Lung (tissue), 12 donors: ENCODE measurements around the gene CDH4. TPM values are rescaled to one million over a fixed set of nuclear protein-coding genes. Genes with fewer than 3 reads are reported as not detected.

Experiments used
- ATAC-seq: fragments of 200-7000 bp; cut with Tn5 transposase; one replicate; pipeline ENCODE4 v1.9.1; 2020; ENCODE audit warnings: moderate number of reproducible peaks; ENCODE audit not compliant: insufficient read depth, low FRiP score
- DNase-seq, 3 donors: peaks; one replicate each; pipeline ENCODE4 v3.0.0-alpha.2; 2013 to 2017
- H3K27ac ChIP-seq, 2 donors: one replicate each; pipeline ENCODE4 v1.5.1; 2013; ENCODE audit warnings: mild to moderate bottlenecking in 2 of 2, moderate library complexity in 2 of 2, control low read depth in 1 of 2, inconsistent platforms in 1 of 2, low read depth in 1 of 2, low read length in 1 of 2
- H3K27me3 ChIP-seq, 3 donors: one replicate each; pipeline ENCODE4 v1.5.1; 2013; ENCODE audit warnings: low read length in 2 of 3; ENCODE audit not compliant: control insufficient read depth in 3 of 3, insufficient read depth in 3 of 3
- H3K36me3 ChIP-seq, 4 donors: one replicate each; pipeline ENCODE4 v1.5.1; 2013; ENCODE audit warnings: low read length in 4 of 4, mild to moderate bottlenecking in 1 of 4, moderate library complexity in 1 of 4; ENCODE audit not compliant: control insufficient read depth in 4 of 4, insufficient read depth in 4 of 4
- H3K4me1 ChIP-seq, 5 donors: one replicate each; pipeline ENCODE4 v1.5.1; 2013; ENCODE audit warnings: low read length in 5 of 5, mild to moderate bottlenecking in 2 of 5, moderate library complexity in 1 of 5; ENCODE audit not compliant: control insufficient read depth in 5 of 5, insufficient read depth in 5 of 5
- H3K4me3 ChIP-seq: one replicate; pipeline ENCODE4 v1.5.1; 2013; ENCODE audit warnings: mild to moderate bottlenecking, control low read depth, moderate library complexity
- H3K9ac ChIP-seq, 2 donors: one replicate each; pipeline ENCODE4 v1.5.1; 2013; ENCODE audit warnings: low read length in 2 of 2, control low read depth in 1 of 2; ENCODE audit not compliant: insufficient read depth in 1 of 2
- H3K9me3 ChIP-seq, 4 donors: one replicate each; pipeline ENCODE4 v1.5.1; 2013; ENCODE audit warnings: low read length in 3 of 4, mild to moderate bottlenecking in 1 of 4, moderate library complexity in 1 of 4; ENCODE audit not compliant: control insufficient read depth in 4 of 4, insufficient read depth in 3 of 4
- WGBS, 2 donors: extraction: QIAGEN DNeasy Blood & Tissue Kit; methylation state at CpG; one replicate each; pipeline ENCODE4 v1.1.7; 2013; 5-methylcytosine and 5-hydroxymethylcytosine counted together
- polyA plus RNA-seq, 2 donors: library from polyadenylated mRNA; stranded (reverse); fragments of 200-250 nt; gene quantifications; one replicate each; pipeline ENCODE4 v1.2.1, GENCODE V29; 2013
- total RNA-seq, 2 donors: library from RNA; depleted of rRNA in 1 of 2; stranded (reverse); fragments of >200 nt in 1 of 2; gene quantifications; one replicate each; pipeline ENCODE4 v1.2.1, GENCODE V29; 2014 to 2021
- TF ChIP-seq, protein P1 (sequence below): IDR thresholded peaks from 2 replicates; pipeline ENCODE4 v1.5.1; 2012; ENCODE audit warnings: mild to moderate bottlenecking; ENCODE audit errors: control extremely low read depth, extremely low read depth
- donor health status: control.
- donor health status: control.
- donor health status: Bipolar disorder and iron deficiency.
- donor health status: healthy.
- donor health status: DM: yes; HTN: yes; CAD: no.

CDH4 gene
- total and polyA plus RNA-seq, 4 donors = 0.10 to 2.1 (median 0.34) TPM

DNA sequence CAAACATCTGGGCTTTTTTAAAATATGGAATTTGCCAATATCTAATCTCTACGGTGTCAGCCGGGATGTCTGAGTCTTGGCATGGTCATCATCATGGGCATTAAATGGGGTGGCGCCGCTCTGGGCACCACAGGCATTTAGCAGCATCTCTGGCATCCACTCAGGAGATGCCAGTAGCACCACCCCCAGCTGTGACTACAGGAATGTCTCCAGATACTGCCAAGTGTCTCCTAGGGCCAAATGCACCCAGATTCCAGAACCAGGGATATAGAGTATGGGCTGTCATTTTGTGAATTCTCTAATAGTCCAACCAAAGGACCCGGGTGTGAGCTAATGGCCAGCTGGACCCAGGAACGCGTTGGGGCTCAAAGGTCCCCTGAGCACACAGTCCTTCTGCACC, 452.6 kb downstream of the CDH4 start:
- no peak for ATAC-seq
- H3K4me3 ChIP-seq = no peak overlapping the region
- H3K27ac ChIP-seq = no peak overlapping the region
- peaks cover 0 to 4% (median 0%) of the 10 kb centered on the region in 3 donors for H3K27me3 ChIP-seq
- DNase-seq = no peak
- H3K9ac ChIP-seq = no peak overlapping the region
- TF ChIP-seq, protein P1, sequence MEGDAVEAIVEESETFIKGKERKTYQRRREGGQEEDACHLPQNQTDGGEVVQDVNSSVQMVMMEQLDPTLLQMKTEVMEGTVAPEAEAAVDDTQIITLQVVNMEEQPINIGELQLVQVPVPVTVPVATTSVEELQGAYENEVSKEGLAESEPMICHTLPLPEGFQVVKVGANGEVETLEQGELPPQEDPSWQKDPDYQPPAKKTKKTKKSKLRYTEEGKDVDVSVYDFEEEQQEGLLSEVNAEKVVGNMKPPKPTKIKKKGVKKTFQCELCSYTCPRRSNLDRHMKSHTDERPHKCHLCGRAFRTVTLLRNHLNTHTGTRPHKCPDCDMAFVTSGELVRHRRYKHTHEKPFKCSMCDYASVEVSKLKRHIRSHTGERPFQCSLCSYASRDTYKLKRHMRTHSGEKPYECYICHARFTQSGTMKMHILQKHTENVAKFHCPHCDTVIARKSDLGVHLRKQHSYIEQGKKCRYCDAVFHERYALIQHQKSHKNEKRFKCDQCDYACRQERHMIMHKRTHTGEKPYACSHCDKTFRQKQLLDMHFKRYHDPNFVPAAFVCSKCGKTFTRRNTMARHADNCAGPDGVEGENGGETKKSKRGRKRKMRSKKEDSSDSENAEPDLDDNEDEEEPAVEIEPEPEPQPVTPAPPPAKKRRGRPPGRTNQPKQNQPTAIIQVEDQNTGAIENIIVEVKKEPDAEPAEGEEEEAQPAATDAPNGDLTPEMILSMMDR = no peak
- peaks cover 0 to 10% (median 0%) of the 10 kb centered on the region in 4 donors for H3K9me3 ChIP-seq
- peaks cover 0 to 19% (median 0%) of the 10 kb centered on the region in 5 donors for H3K4me1 ChIP-seq
- H3K36me3 ChIP-seq = no peaks in the 10 kb centered on the region
- WGBS, 2 donors = 89 to 91% methylated on average over 7 of the region's 7 CpGs

DNA sequence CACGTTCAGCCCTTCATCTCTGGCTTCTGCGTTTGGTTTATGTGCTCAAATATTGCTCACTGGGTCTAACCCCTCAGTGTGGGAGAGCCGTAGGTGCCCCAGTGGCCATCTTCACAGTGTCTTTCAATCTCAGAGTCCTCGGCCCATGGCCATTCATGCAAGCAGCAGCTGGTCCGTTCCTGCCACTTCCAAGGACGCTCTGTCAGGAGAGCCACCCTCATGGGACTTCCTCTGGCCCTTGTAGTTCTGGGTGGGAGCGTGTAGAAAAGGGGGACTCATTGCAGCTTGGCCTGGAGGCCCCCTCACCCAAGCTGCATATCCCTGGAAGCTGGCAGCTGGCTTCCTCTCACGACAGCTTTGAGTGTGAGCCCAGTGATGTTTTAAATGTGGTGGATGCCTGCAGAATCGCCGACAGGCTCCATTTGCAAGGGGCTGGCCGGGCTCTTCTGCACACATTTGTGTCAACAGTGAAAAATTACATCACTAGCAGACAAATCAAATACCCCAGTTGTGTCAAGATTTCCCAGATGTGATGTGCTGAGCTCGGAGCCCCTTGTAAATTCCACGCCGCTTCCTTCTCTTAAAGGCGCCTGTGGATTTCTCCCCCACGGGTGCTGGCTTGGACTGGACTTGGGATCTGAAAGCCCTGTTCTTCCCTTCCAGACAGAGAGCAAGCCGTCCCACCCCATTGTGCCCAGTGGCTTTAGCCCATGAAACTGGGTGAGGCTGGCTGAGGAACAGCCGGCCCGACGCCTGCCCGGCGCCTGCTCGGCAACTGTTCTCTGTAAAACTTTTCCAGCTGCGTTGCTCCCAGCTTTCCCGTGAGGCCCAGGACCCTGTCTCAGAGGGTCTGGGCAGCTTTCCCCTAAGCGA, 453.6 kb downstream of the CDH4 start:
- ATAC-seq (no peak), DNase-seq (peak; percentile 24 to 51 (median 34))
- H3K27me3 ChIP-seq = peaks cover 0 to 4% (median 0%) of the 10 kb centered on the region in 3 donors
- TF ChIP-seq, protein P1 = no peak
- WGBS, 2 donors = 67 to 77% methylated on average over 26 of the region's 26 CpGs
- H3K4me1 ChIP-seq = peaks cover 0 to 19% (median 0%) of the 10 kb centered on the region in 5 donors
- H3K9ac ChIP-seq = no peak overlapping the region
- H3K4me3 ChIP-seq = no peak overlapping the region
- H3K36me3 ChIP-seq = no peaks in the 10 kb centered on the region
- H3K27ac ChIP-seq = no peak overlapping the region
- H3K9me3 ChIP-seq = peaks cover 0 to 12% (median 0%) of the 10 kb centered on the region in 4 donors

DNA sequence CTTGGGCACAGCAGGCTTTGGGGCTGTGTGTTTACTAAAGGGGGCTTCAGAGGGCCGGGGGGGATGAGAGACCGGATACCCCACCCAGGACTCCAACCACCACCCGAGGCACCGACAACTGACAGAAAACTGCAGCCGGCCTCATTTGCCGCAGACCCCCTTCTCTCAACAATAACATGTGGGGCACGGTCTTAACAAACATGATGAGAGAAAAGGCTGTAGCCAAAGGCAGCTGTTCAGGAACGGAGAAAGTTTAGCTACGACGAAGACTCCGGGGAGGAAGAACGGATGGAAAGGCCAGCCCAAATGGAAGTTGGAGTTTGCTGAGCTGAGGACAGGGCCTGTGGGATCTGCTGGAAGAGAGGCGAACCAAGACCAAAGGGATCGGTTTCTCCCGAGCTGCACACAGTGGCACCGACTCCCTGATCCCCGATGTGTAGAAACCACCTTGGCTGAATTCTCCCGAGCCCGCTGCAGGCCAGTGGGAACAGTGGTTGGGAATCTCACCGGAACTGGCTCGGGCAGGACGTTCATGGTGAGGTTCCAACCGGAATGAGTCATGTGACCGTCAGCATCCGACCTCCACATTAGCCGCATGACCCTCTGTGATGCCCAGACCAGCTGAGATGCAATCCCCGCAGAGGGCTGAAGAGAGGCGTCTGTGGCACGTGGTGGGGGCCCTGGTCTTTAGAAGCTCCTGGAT, 454.3 kb downstream of the CDH4 start:
- Histone ChIP-seq H3K4me3 (no peak overlapping the region), H3K27ac (no peak overlapping the region), H3K9me3 (peaks cover 0 to 13% (median 0%) of the 10 kb centered on the region in 4 donors), H3K9ac (no peak overlapping the region), H3K27me3 (no peaks in the 10 kb centered on the region), H3K36me3 (no peaks in the 10 kb centered on the region), H3K4me1 (peaks cover 0 to 19% (median 0%) of the 10 kb centered on the region in 5 donors)
- ATAC-seq = no peak
- WGBS, 2 donors = 88 to 90% methylated on average over 29 of the region's 29 CpGs
- peak in 2 of 3 donors; percentile 25 to 30 for DNase-seq
- TF ChIP-seq, protein P1 = no peak
